Activated naive CD4-positive, alpha-beta T cell treated with anti-CD3 and anti-CD28 coated beads, Interleukin-2, amount 10 ng/mL, durations not matched to agents 7 days and 5 days (primary cell): ENCODE data around the gene LRPPRC.
"Not testable (repeated sequence)": the region's sequence is repeated elsewhere in the genome, so short reads cannot be mapped to it uniquely, and the experiment has no call there.

Experiments
- CTCF ChIA-PET: fragments of 350-600 bp; sonication (Branson Sonifier 250); formaldehyde crosslinking; loops from one replicate; lab custom pipeline; 2021; ENCODE audit warnings: antibody characterized with exemption; lab: Charles Lee
- DNase-seq: peaks from one replicate; pipeline ENCODE4 v3.0.0-alpha.2; 2020
- H3K27ac Mint-ChIP-seq: one replicate; pipeline ENCODE4 v1.8.0; 2021; ENCODE audit warnings: mild to moderate bottlenecking, moderate library complexity, mixed read lengths
- H3K27me3 Mint-ChIP-seq: one replicate; pipeline ENCODE4 v1.8.0; 2021; ENCODE audit warnings: mild to moderate bottlenecking, mixed read lengths
- H3K36me3 Mint-ChIP-seq: one replicate; pipeline ENCODE4 v1.8.0; 2021; ENCODE audit warnings: mixed read lengths
- H3K4me1 Mint-ChIP-seq: one replicate; pipeline ENCODE4 v1.8.0; 2021; ENCODE audit warnings: mixed read lengths
- H3K4me3 Mint-ChIP-seq: one replicate; pipeline ENCODE4 v1.8.0; 2021; ENCODE audit warnings: mild to moderate bottlenecking, moderate library complexity, mixed read lengths
- H3K9me3 Mint-ChIP-seq: one replicate; pipeline ENCODE4 v1.8.0; 2021; ENCODE audit warnings: mixed read lengths

The LRPPRC gene

GRCh38 chr2:43995733-43996533 lies at the start of gene LRPPRC:
TSS of gene LRPPRC (minus strand) at chr2:43995989. CDS start at chr2:43995947, 42 bp downstream.
- Mint-ChIP-seq H3K9me3 (no peaks in the 10 kb centered on the region), H3K36me3 (peaks cover 20% of the 10 kb centered on the region), H3K4me3 (peak within 1 kb of the TSS; percentile 81), H3K27me3 (no peaks in the 10 kb centered on the region), H3K4me1 (peaks cover 46% of the 10 kb centered on the region), H3K27ac (peak within 1 kb of the TSS; percentile 94)
- CTCF ChIA-PET, result no interaction called here
- DNase-seq, result peak; percentile 94

GRCh38 chr2:44045061-44045460 lies 49.3 kb upstream of the LRPPRC start:
- Mint-ChIP-seq H3K27me3 (peaks cover 16% of the 10 kb centered on the region), H3K27ac (no peak overlapping the region), H3K4me1 (no peaks in the 10 kb centered on the region), H3K9me3 (no peaks in the 10 kb centered on the region), H3K4me3 (no peak overlapping the region), H3K36me3 (no peaks in the 10 kb centered on the region)
- CTCF ChIA-PET, result interaction anchor here (1.3 to 2.7 kb wide), 10 partner anchors 11 to 911 kb away, joined by 4 to 18 read pairs (median 9); no protein-coding TSS in a partner anchor
- DNase-seq, result no peak

GRCh38 chr2:44044281-44044720 lies 48.5 kb upstream of the LRPPRC start:
- Mint-ChIP-seq H3K4me3 (no peak overlapping the region), H3K36me3 (no peaks in the 10 kb centered on the region), H3K9me3 (no peaks in the 10 kb centered on the region), H3K27ac (no peak overlapping the region), H3K27me3 (peaks cover 14% of the 10 kb centered on the region), H3K4me1 (no peaks in the 10 kb centered on the region)
- peak; percentile 87 for DNase-seq
- CTCF ChIA-PET, result interaction anchor here (0.6 to 2.7 kb wide), 22 partner anchors 8 to 912 kb away, joined by 3 to 18 read pairs (median 6); partner anchors contain the start of gene PPM1B

GRCh38 chr2:44040365-44040764 lies 44.6 kb upstream of the LRPPRC start:
- no peaks in the 10 kb centered on the region for H3K4me1 Mint-ChIP-seq
- no peaks in the 10 kb centered on the region for H3K9me3 Mint-ChIP-seq
- CTCF ChIA-PET, result no interaction called here
- no peak for DNase-seq
- peaks cover 6% of the 10 kb centered on the region for H3K27me3 Mint-ChIP-seq
- H3K4me3 Mint-ChIP-seq, result no peak overlapping the region
- H3K27ac Mint-ChIP-seq, result no peak overlapping the region
- no peaks in the 10 kb centered on the region for H3K36me3 Mint-ChIP-seq

- Mint-ChIP-seq H3K27me3 (peaks cover 6% of the 10 kb centered on the region), H3K4me1 (no peaks in the 10 kb centered on the region)
These were observed 42.5 kb upstream of the LRPPRC start for GRCh38 chr2:44038277-44038676.

GRCh38 chr2:44037221-44037620 lies 41.4 kb upstream of the LRPPRC start:
- no peaks in the 10 kb centered on the region for H3K4me1 Mint-ChIP-seq
- H3K4me3 Mint-ChIP-seq, result no peak overlapping the region
- no peaks in the 10 kb centered on the region for H3K36me3 Mint-ChIP-seq
- H3K27me3 Mint-ChIP-seq, result peaks cover 6% of the 10 kb centered on the region
- DNase-seq, result no peak
- H3K27ac Mint-ChIP-seq, result no peak overlapping the region
- no peaks in the 10 kb centered on the region for H3K9me3 Mint-ChIP-seq
- CTCF ChIA-PET, result no interaction called here

More at GRCh38 chr2:44038277-44038676, 42.5 kb upstream of the LRPPRC start:
- no peak overlapping the region for H3K4me3 Mint-ChIP-seq
- no peaks in the 10 kb centered on the region for H3K36me3 Mint-ChIP-seq
- no peaks in the 10 kb centered on the region for H3K9me3 Mint-ChIP-seq
- no peak for DNase-seq
- CTCF ChIA-PET, result no interaction called here
- H3K27ac Mint-ChIP-seq, result no peak overlapping the region

GRCh38 chr2:44033947-44034346 lies 38.2 kb upstream of the LRPPRC start:
- Mint-ChIP-seq H3K36me3 (no peaks in the 10 kb centered on the region), H3K27me3 (peaks cover 13% of the 10 kb centered on the region), H3K4me3 (no peak overlapping the region), H3K27ac (no peak overlapping the region), H3K4me1 (no peaks in the 10 kb centered on the region), H3K9me3 (no peaks in the 10 kb centered on the region)
- no peak for DNase-seq
- CTCF ChIA-PET, result interaction anchor here (2.5 kb wide), 1 partner anchor 10 kb away, joined by 9 read pairs; no protein-coding TSS in a partner anchor

- not testable (repeated sequence) for H3K4me3 Mint-ChIP-seq, H3K27ac Mint-ChIP-seq, DNase-seq, H3K4me1 Mint-ChIP-seq, H3K9me3 Mint-ChIP-seq, H3K36me3 Mint-ChIP-seq
- CTCF ChIA-PET, result interaction anchor here (0.6 to 0.7 kb wide), 2 partner anchors 13 to 17 kb away, joined by 3 to 5 read pairs; no protein-coding TSS in a partner anchor
- H3K27me3 Mint-ChIP-seq, result peaks cover 22% of the 10 kb centered on the region
These were observed 31.3 kb upstream of the LRPPRC start for GRCh38 chr2:44027076-44027475.

GRCh38 chr2:44016282-44016681 lies 20.5 kb upstream of the LRPPRC start:
- Mint-ChIP-seq H3K36me3 (no peaks in the 10 kb centered on the region), H3K27ac (no peak overlapping the region), H3K4me3 (no peak overlapping the region), H3K9me3 (no peaks in the 10 kb centered on the region), H3K27me3 (peaks cover 15% of the 10 kb centered on the region), H3K4me1 (no peaks in the 10 kb centered on the region)
- CTCF ChIA-PET, result no interaction called here
- peak; percentile 75 for DNase-seq

- Mint-ChIP-seq H3K4me3 (no peak overlapping the region), H3K9me3 (no peaks in the 10 kb centered on the region), H3K27ac (no peak overlapping the region), H3K27me3 (peaks cover 20% of the 10 kb centered on the region), H3K36me3 (no peaks in the 10 kb centered on the region), H3K4me1 (no peaks in the 10 kb centered on the region)
- no peak for DNase-seq
- CTCF ChIA-PET, result no interaction called here
These were observed 19.4 kb upstream of the LRPPRC start for GRCh38 chr2:44015239-44015638.

GRCh38 chr2:44013205-44013604 lies 17.4 kb upstream of the LRPPRC start:
- H3K27ac Mint-ChIP-seq, H3K4me3 Mint-ChIP-seq: not testable (repeated sequence)

GRCh38 chr2:44010266-44010665 lies 14.5 kb upstream of the LRPPRC start:
- DNase-seq, result no peak
- no peak overlapping the region for H3K27ac Mint-ChIP-seq
- peaks cover 7% of the 10 kb centered on the region for H3K4me1 Mint-ChIP-seq
- peaks cover 28% of the 10 kb centered on the region for H3K27me3 Mint-ChIP-seq
- no peak overlapping the region for H3K4me3 Mint-ChIP-seq
- CTCF ChIA-PET, result no interaction called here
- no peaks in the 10 kb centered on the region for H3K36me3 Mint-ChIP-seq
- H3K9me3 Mint-ChIP-seq, result no peaks in the 10 kb centered on the region

More at GRCh38 chr2:44013205-44013604, 17.4 kb upstream of the LRPPRC start:
- H3K9me3 Mint-ChIP-seq, CTCF ChIA-PET, H3K36me3 Mint-ChIP-seq, H3K4me1 Mint-ChIP-seq, DNase-seq: not testable (repeated sequence)
- H3K27me3 Mint-ChIP-seq, result peaks cover 36% of the 10 kb centered on the region

GRCh38 chr2:44009136-44009735 lies 13.4 kb upstream of the LRPPRC start:
- Mint-ChIP-seq H3K4me3 (no peak overlapping the region), H3K27ac (no peak overlapping the region), H3K4me1 (peaks cover 15% of the 10 kb centered on the region), H3K27me3 (peaks cover 24% of the 10 kb centered on the region), H3K36me3 (no peaks in the 10 kb centered on the region), H3K9me3 (no peaks in the 10 kb centered on the region)
- CTCF ChIA-PET, result interaction anchor here (0.7 kb wide), 1 partner anchor 23 kb away, joined by 3 read pairs; no protein-coding TSS in a partner anchor
- no peak for DNase-seq

GRCh38 chr2:44005846-44006245 lies 10.1 kb upstream of the LRPPRC start:
- H3K27me3 Mint-ChIP-seq, result peaks cover 29% of the 10 kb centered on the region
- peaks cover 15% of the 10 kb centered on the region for H3K4me1 Mint-ChIP-seq
- H3K27ac Mint-ChIP-seq, result no peak overlapping the region
- H3K36me3 Mint-ChIP-seq, result no peaks in the 10 kb centered on the region
- DNase-seq, result no peak
- no peaks in the 10 kb centered on the region for H3K9me3 Mint-ChIP-seq
- no peak overlapping the region for H3K4me3 Mint-ChIP-seq
- CTCF ChIA-PET, result interaction anchor here (0.9 kb wide), 1 partner anchor 357 kb away, joined by 3 read pairs; no protein-coding TSS in a partner anchor
